Measurements from ENCODE around the gene KLHL30. TPM values are rescaled to one million over a fixed set of nuclear protein-coding genes. Genes with fewer than 3 reads are reported as not detected.

Gene KLHL30
- total RNA-seq, 1 donor from 2014 or later, result 1.2 TPM

DNA sequence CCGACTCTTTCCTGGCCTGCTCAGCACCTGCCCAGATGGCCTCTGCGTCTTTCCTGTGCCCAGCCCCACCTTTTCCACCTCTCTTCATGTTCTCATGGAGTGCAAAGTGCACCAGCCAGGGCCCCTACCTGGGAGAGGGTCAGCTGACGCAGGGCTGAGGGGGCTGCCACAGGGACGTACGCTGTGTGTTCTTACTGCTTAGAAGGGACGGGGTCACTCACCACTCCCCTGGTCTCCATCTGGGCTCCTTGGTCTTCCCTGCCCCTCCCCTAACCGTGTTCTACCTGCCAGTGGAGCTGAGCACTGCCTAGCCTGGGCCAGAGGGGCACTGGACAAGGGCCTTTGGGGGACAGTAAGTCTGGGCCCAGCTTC, 28.9 kb downstream of the KLHL30 start:
- H3K9me3 Mint-ChIP-seq (ENCODE audit: unreplicated experiment), result no peaks in the 10 kb centered on the region
- TF ChIP-seq CTCF (IDR thresholded peaks at IDR 0.05), result no peak
- H3K27ac Mint-ChIP-seq (ENCODE audit: unreplicated experiment), result no peak overlapping the region
- DNase-seq (ENCODE audit: extremely low spot score, unreplicated experiment), result no peak
- no peak overlapping the region for H3K4me3 Mint-ChIP-seq (ENCODE audit: unreplicated experiment)
- no peaks in the 10 kb centered on the region for H3K27me3 Mint-ChIP-seq (ENCODE audit: unreplicated experiment)
- H3K36me3 Mint-ChIP-seq (ENCODE audit: unreplicated experiment), result peaks cover 17% of the 10 kb centered on the region
- H3K4me1 Mint-ChIP-seq (ENCODE audit: unreplicated experiment), result peaks cover 33% of the 10 kb centered on the region

DNA sequence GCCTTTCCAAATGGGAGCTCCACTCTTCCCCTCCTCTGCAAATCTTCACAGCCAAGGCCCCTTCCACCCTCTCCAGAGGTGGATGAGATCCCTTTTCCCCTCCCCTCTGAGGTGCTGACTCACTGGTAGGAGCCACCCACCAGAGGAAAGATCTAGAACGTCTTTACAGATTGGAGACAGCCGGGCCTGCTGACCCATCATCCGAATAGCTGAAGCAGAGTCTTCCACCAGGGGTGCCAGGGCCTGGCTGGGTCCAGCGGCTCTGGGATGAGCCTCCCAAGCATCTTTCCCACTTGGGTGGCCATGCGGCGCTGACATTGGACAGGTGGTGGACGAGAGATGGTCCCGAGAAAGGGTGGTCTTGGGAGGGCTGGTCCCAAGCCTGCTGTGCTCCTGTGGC, 29.3 kb downstream of the KLHL30 start:
- no peak for TF ChIP-seq CTCF (IDR thresholded peaks at IDR 0.05)
- Mint-ChIP-seq H3K9me3 (ENCODE audit: unreplicated experiment) (no peaks in the 10 kb centered on the region), H3K36me3 (ENCODE audit: unreplicated experiment) (peaks cover 21% of the 10 kb centered on the region), H3K4me3 (ENCODE audit: unreplicated experiment) (no peak overlapping the region), H3K4me1 (ENCODE audit: unreplicated experiment) (peaks cover 33% of the 10 kb centered on the region), H3K27me3 (ENCODE audit: unreplicated experiment) (no peaks in the 10 kb centered on the region), H3K27ac (ENCODE audit: unreplicated experiment) (no peak overlapping the region)
- DNase-seq (ENCODE audit: extremely low spot score, unreplicated experiment), result no peak

- Mint-ChIP-seq H3K4me3 (ENCODE audit: unreplicated experiment) (no peak overlapping the region), H3K36me3 (ENCODE audit: unreplicated experiment) (peaks cover 26% of the 10 kb centered on the region), H3K27me3 (ENCODE audit: unreplicated experiment) (no peaks in the 10 kb centered on the region), H3K4me1 (ENCODE audit: unreplicated experiment) (peaks cover 33% of the 10 kb centered on the region), H3K27ac (ENCODE audit: unreplicated experiment) (peak overlapping the region; percentile 95), H3K9me3 (ENCODE audit: unreplicated experiment) (no peaks in the 10 kb centered on the region)
- DNase-seq (ENCODE audit: extremely low spot score, unreplicated experiment), result no peak
- TF ChIP-seq CTCF (IDR thresholded peaks at IDR 0.05), result no peak
These were observed 30.0 kb downstream of the KLHL30 start for GRCh38 chr2:238168196-238169047.

GRCh38 chr2:238169048-238169707, 30.7 kb downstream of the KLHL30 start:
- Mint-ChIP-seq H3K27ac (ENCODE audit: unreplicated experiment) (peak overlapping the region; percentile 95), H3K9me3 (ENCODE audit: unreplicated experiment) (no peaks in the 10 kb centered on the region), H3K27me3 (ENCODE audit: unreplicated experiment) (no peaks in the 10 kb centered on the region), H3K36me3 (ENCODE audit: unreplicated experiment) (peaks cover 28% of the 10 kb centered on the region), H3K4me3 (ENCODE audit: unreplicated experiment) (no peak overlapping the region), H3K4me1 (ENCODE audit: unreplicated experiment) (peaks cover 33% of the 10 kb centered on the region)
- DNase-seq (ENCODE audit: extremely low spot score, unreplicated experiment), result no peak
- no peak for TF ChIP-seq CTCF (IDR thresholded peaks at IDR 0.05)

- H3K4me1 Mint-ChIP-seq (ENCODE audit: unreplicated experiment), result peaks cover 33% of the 10 kb centered on the region
- no peak overlapping the region for H3K4me3 Mint-ChIP-seq (ENCODE audit: unreplicated experiment)
These were observed 31.3 kb downstream of the KLHL30 start for GRCh38 chr2:238169708-238170251.

More at GRCh38 chr2:238169708-238170251, 31.3 kb downstream of the KLHL30 start:
- TF ChIP-seq CTCF (IDR thresholded peaks at IDR 0.05), result no peak
- H3K36me3 Mint-ChIP-seq (ENCODE audit: unreplicated experiment), result peaks cover 28% of the 10 kb centered on the region
- peak overlapping the region; percentile 95 for H3K27ac Mint-ChIP-seq (ENCODE audit: unreplicated experiment)
- H3K27me3 Mint-ChIP-seq (ENCODE audit: unreplicated experiment), result no peaks in the 10 kb centered on the region
- no peaks in the 10 kb centered on the region for H3K9me3 Mint-ChIP-seq (ENCODE audit: unreplicated experiment)
- DNase-seq (ENCODE audit: extremely low spot score, unreplicated experiment), result no peak
